ENCODE measurements around the gene EPHB2.

The EPHB2 gene

GRCh38 chr1:22874785-22875184 is 164.1 kb downstream of the EPHB2 start:
- no peak for TF ChIP-seq POLR2A (IDR thresholded peaks at IDR 0.05; ENCODE audit: extremely low read depth, insufficient read length)
- TF ChIP-seq MYC (IDR thresholded peaks at IDR 0.05; ENCODE audit: low read depth, low read length), result no peak
- TF ChIP-seq CTCF (IDR thresholded peaks at IDR 0.05; ENCODE audit: low read depth, low read length), result no peak
- no peak for TF ChIP-seq MAX (IDR thresholded peaks at IDR 0.05; ENCODE audit: low read depth, low read length)
- no peak for DNase-seq (ENCODE audit: low read depth)
- no peak overlapping the region for H3K4me3 ChIP-seq (ENCODE audit: low read depth, low read length)

GRCh38 chr1:22875241-22875640 is 164.6 kb downstream of the EPHB2 start:
- TF ChIP-seq MYC (IDR thresholded peaks at IDR 0.05; ENCODE audit: low read depth, low read length), result no peak
- no peak for DNase-seq (ENCODE audit: low read depth)
- H3K4me3 ChIP-seq (ENCODE audit: low read depth, low read length), result no peak overlapping the region

- no peak for DNase-seq (ENCODE audit: low read depth)
- TF ChIP-seq POLR2A (IDR thresholded peaks at IDR 0.05; ENCODE audit: extremely low read depth, insufficient read length), result no peak
- TF ChIP-seq MYC (IDR thresholded peaks at IDR 0.05; ENCODE audit: low read depth, low read length), result no peak
- no peak for TF ChIP-seq MAX (IDR thresholded peaks at IDR 0.05; ENCODE audit: low read depth, low read length)
- TF ChIP-seq CTCF (IDR thresholded peaks at IDR 0.05; ENCODE audit: low read depth, low read length), result no peak
Observed at GRCh38 chr1:22875841-22876240, 165.2 kb downstream of the EPHB2 start.

GRCh38 chr1:22876359-22877111 is 165.9 kb downstream of the EPHB2 start:
- TF ChIP-seq MYC (IDR thresholded peaks at IDR 0.05; ENCODE audit: low read depth, low read length), result no peak
- TF ChIP-seq POLR2A (IDR thresholded peaks at IDR 0.05; ENCODE audit: extremely low read depth, insufficient read length), result no peak
- no peak for TF ChIP-seq MAX (IDR thresholded peaks at IDR 0.05; ENCODE audit: low read depth, low read length)
- no peak for TF ChIP-seq CTCF (IDR thresholded peaks at IDR 0.05; ENCODE audit: low read depth, low read length)
- no peak overlapping the region for H3K4me3 ChIP-seq (ENCODE audit: low read depth, low read length)
- no peak for DNase-seq (ENCODE audit: low read depth)

More at GRCh38 chr1:22875841-22876240, 165.2 kb downstream of the EPHB2 start:
- no peak overlapping the region for H3K4me3 ChIP-seq (ENCODE audit: low read depth, low read length)

GRCh38 chr1:22877112-22877915 is 166.7 kb downstream of the EPHB2 start:
- TF ChIP-seq POLR2A (IDR thresholded peaks at IDR 0.05; ENCODE audit: extremely low read depth, insufficient read length), result no peak
- no peak for TF ChIP-seq CTCF (IDR thresholded peaks at IDR 0.05; ENCODE audit: low read depth, low read length)
- no peak for TF ChIP-seq MYC (IDR thresholded peaks at IDR 0.05; ENCODE audit: low read depth, low read length)
- TF ChIP-seq MAX (IDR thresholded peaks at IDR 0.05; ENCODE audit: low read depth, low read length), result no peak
- H3K4me3 ChIP-seq (ENCODE audit: low read depth, low read length), result no peak overlapping the region
- DNase-seq (ENCODE audit: low read depth), result no peak

GRCh38 chr1:22877980-22878379 is 167.3 kb downstream of the EPHB2 start:
- TF ChIP-seq POLR2A (IDR thresholded peaks at IDR 0.05; ENCODE audit: extremely low read depth, insufficient read length) (no peak), MAX (IDR thresholded peaks at IDR 0.05; ENCODE audit: low read depth, low read length) (no peak), CTCF (IDR thresholded peaks at IDR 0.05; ENCODE audit: low read depth, low read length) (no peak)
- no peak overlapping the region for H3K4me3 ChIP-seq (ENCODE audit: low read depth, low read length)
- no peak for DNase-seq (ENCODE audit: low read depth)
